ENCODE results near the gene COL6A2.
A peak's percentile ranks its signal among the peaks of the same experiment; 100 is the strongest.
"Not testable (repeated sequence)": the region's sequence is repeated elsewhere in the genome, so short reads cannot be mapped to it uniquely, and the experiment has no call there.

COL6A2 gene

GRCh38 chr21:46147429-46147828 lies 49.5 kb downstream of the COL6A2 start:
- not testable (repeated sequence) for H3K79me2 ChIP-seq (ENCODE audit: control insufficient read depth, low read length); H3K27me3 ChIP-seq (ENCODE audit: control insufficient read depth, low read length); H3K27ac ChIP-seq (ENCODE audit: low read depth, low read length); H3K4me3 ChIP-seq (ENCODE audit: low read length); H3K9me3 ChIP-seq (ENCODE audit: control insufficient read depth, insufficient read depth, low read length); H3F3A ChIP-seq (ENCODE audit: control insufficient read depth, insufficient read depth); H3K36me3 ChIP-seq (ENCODE audit: control insufficient read depth, low read length); H4K20me1 ChIP-seq (ENCODE audit: control insufficient read depth, insufficient read depth, low read depth, low read length); H3K4me1 ChIP-seq (ENCODE audit: control insufficient read depth, low read length); H3K4me2 ChIP-seq (ENCODE audit: low read length); H3K9me2 ChIP-seq (replicated peaks; ENCODE audit: control insufficient read depth, low read length)
- TF ChIP-seq, protein P1, sequence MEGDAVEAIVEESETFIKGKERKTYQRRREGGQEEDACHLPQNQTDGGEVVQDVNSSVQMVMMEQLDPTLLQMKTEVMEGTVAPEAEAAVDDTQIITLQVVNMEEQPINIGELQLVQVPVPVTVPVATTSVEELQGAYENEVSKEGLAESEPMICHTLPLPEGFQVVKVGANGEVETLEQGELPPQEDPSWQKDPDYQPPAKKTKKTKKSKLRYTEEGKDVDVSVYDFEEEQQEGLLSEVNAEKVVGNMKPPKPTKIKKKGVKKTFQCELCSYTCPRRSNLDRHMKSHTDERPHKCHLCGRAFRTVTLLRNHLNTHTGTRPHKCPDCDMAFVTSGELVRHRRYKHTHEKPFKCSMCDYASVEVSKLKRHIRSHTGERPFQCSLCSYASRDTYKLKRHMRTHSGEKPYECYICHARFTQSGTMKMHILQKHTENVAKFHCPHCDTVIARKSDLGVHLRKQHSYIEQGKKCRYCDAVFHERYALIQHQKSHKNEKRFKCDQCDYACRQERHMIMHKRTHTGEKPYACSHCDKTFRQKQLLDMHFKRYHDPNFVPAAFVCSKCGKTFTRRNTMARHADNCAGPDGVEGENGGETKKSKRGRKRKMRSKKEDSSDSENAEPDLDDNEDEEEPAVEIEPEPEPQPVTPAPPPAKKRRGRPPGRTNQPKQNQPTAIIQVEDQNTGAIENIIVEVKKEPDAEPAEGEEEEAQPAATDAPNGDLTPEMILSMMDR (IDR thresholded peaks at IDR 0.05; ENCODE audit: low read depth, low read length, poor library complexity, severe bottlenecking): peak; percentile 54

DNA sequence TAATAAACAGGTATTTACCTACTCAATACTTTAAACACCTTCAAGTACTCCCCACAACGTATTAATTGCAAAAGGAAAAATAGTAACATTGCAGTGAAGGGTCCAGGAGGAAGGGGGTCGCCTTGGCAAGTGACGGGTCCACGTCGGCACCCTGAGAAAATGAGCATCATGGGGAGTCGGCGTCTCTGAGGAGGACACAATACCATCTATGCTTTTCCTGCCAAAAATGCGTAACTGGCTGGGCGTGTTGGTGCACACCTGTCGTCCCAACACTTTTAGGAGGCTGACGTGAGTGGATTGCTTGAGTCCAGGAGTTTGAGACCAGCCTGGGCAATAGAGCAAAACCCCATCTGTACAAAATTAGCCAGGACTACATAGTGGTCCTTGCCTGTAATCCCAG lies 50.2 kb downstream of the COL6A2 start:
- H3K27ac ChIP-seq (ENCODE audit: low read depth, low read length): no peak overlapping the region
- H3K4me2 ChIP-seq (ENCODE audit: low read length): no peak overlapping the region
- no peaks in the 10 kb centered on the region for H3K36me3 ChIP-seq (ENCODE audit: control insufficient read depth, low read length)
- no peaks in the 10 kb centered on the region for H4K20me1 ChIP-seq (ENCODE audit: control insufficient read depth, insufficient read depth, low read depth, low read length)
- H3K9me2 ChIP-seq (replicated peaks; ENCODE audit: control insufficient read depth, low read length): no peaks in the 10 kb centered on the region
- TF ChIP-seq, protein P1 (IDR thresholded peaks at IDR 0.05; ENCODE audit: low read depth, low read length, poor library complexity, severe bottlenecking): no peak
- TF ChIP-seq EZH2phosphoT487 (IDR thresholded peaks at IDR 0.05; ENCODE audit: borderline replicate concordance, low read length): no peak
- H3K4me3 ChIP-seq (ENCODE audit: low read length): no peak overlapping the region
- H3K9me3 ChIP-seq (ENCODE audit: control insufficient read depth, insufficient read depth, low read length): peaks cover 5% of the 10 kb centered on the region; the same call in 1 of the 2 replicates
- H3K79me2 ChIP-seq (ENCODE audit: control insufficient read depth, low read length): no peaks in the 10 kb centered on the region
- H3K4me1 ChIP-seq (ENCODE audit: control insufficient read depth, low read length): no peaks in the 10 kb centered on the region
- H3K27me3 ChIP-seq (ENCODE audit: control insufficient read depth, low read length): no peaks in the 10 kb centered on the region
- no peaks in the 10 kb centered on the region for H3F3A ChIP-seq (ENCODE audit: control insufficient read depth, insufficient read depth)

GRCh38 chr21:46149205-46149901 lies 51.4 kb downstream of the COL6A2 start:
- H3K4me2 ChIP-seq (ENCODE audit: low read length): no peak overlapping the region
- no peaks in the 10 kb centered on the region for H3F3A ChIP-seq (ENCODE audit: control insufficient read depth, insufficient read depth)
- H3K79me2 ChIP-seq (ENCODE audit: control insufficient read depth, low read length): no peaks in the 10 kb centered on the region
- no peaks in the 10 kb centered on the region for H3K27me3 ChIP-seq (ENCODE audit: control insufficient read depth, low read length)
- H3K27ac ChIP-seq (ENCODE audit: low read depth, low read length): no peak overlapping the region
- TF ChIP-seq EZH2phosphoT487 (IDR thresholded peaks at IDR 0.05; ENCODE audit: borderline replicate concordance, low read length): no peak
- TF ChIP-seq, protein P1 (IDR thresholded peaks at IDR 0.05; ENCODE audit: low read depth, low read length, poor library complexity, severe bottlenecking): no peak
- peaks cover 5% of the 10 kb centered on the region; the same call in 1 of the 2 replicates for H3K9me3 ChIP-seq (ENCODE audit: control insufficient read depth, insufficient read depth, low read length)
- H3K4me3 ChIP-seq (ENCODE audit: low read length): no peak overlapping the region
- H4K20me1 ChIP-seq (ENCODE audit: control insufficient read depth, insufficient read depth, low read depth, low read length): no peaks in the 10 kb centered on the region
- H3K4me1 ChIP-seq (ENCODE audit: control insufficient read depth, low read length): no peaks in the 10 kb centered on the region; the same call in 1 of the 2 replicates
- no peaks in the 10 kb centered on the region for H3K9me2 ChIP-seq (replicated peaks; ENCODE audit: control insufficient read depth, low read length)
- no peaks in the 10 kb centered on the region for H3K36me3 ChIP-seq (ENCODE audit: control insufficient read depth, low read length)

All from DOHH2 (cell line).